AG09319 (cell line): ENCODE data around the gene KLF11.

Experiments
- DNase-seq: peaks from one replicate; pipeline ENCODE4 v3.0.0-alpha.2; 2010; ENCODE audit warnings: low read depth; ENCODE audit errors: extremely low read depth
- TF ChIP-seq, protein P1 (sequence below): IDR thresholded peaks from 2 replicates; pipeline ENCODE4 v1.5.1; 2011; ENCODE audit warnings: low read depth, mild to moderate bottlenecking, inconsistent platforms, low read length, moderate library complexity

The KLF11 gene

DNA sequence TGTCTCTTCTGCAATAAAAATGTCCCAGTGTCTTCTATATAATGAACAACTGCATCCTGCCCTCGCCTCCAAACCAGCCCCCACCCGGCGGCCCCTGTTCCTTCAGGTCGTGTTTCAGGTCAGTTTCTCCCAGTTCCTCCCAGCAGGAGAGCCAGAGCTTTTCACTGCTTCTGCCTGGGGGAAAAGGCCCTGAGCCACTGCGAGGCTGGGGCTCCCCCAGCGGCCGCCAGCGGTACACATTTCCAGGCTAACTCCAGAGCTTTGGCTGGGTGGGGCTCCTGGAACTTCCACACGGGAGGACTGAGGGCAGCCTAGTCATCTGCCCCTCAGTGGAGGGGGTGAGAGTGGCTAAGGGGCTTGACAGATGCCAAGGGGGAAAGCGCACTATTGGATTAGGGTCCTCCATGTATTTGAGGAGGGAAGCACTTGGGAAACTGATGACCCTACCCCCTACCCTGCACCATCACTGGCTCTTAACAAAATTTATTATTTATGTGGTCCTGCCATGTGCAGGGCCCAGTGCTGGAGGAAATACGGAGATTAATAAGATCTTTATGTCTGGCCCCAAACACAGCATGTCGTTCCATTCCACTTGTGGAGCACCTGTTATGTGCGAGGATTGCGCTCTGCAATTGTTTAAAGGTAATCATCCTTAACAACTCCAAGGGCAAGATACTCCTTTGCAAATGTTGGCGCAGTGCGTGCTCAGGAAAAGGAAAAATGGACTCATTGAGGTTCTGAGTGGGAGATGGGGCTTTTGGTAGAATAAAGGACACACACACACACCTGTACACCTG, 54.2 kb downstream of the KLF11 start:
- TF ChIP-seq, protein P1, sequence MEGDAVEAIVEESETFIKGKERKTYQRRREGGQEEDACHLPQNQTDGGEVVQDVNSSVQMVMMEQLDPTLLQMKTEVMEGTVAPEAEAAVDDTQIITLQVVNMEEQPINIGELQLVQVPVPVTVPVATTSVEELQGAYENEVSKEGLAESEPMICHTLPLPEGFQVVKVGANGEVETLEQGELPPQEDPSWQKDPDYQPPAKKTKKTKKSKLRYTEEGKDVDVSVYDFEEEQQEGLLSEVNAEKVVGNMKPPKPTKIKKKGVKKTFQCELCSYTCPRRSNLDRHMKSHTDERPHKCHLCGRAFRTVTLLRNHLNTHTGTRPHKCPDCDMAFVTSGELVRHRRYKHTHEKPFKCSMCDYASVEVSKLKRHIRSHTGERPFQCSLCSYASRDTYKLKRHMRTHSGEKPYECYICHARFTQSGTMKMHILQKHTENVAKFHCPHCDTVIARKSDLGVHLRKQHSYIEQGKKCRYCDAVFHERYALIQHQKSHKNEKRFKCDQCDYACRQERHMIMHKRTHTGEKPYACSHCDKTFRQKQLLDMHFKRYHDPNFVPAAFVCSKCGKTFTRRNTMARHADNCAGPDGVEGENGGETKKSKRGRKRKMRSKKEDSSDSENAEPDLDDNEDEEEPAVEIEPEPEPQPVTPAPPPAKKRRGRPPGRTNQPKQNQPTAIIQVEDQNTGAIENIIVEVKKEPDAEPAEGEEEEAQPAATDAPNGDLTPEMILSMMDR, result peak; percentile 96
- no peak for DNase-seq

- TF ChIP-seq, protein P1, result no peak
- DNase-seq, result no peak
These were observed 58.1 kb downstream of the KLF11 start for GRCh38 chr2:10101491-10101890.

GRCh38 chr2:10103179-10103578, 59.8 kb downstream of the KLF11 start:
- TF ChIP-seq, protein P1, result no peak
- DNase-seq, result no peak
